22Rv1 (cell line): Measurements from ENCODE around the gene NFYA.

Experiments
- ZFX ChIP-seq: fragments of 450-650 bp; IDR thresholded peaks from 2 replicates; pipeline ENCODE4 v1.6.1; 2017; ENCODE audit warnings: antibody characterized with exemption, borderline replicate concordance
- TF ChIP-seq, protein P1 (sequence below): fragments of 450-650 bp; IDR thresholded peaks from 2 replicates; pipeline ENCODE4 v1.5.1; 2017; ENCODE audit warnings: mild to moderate bottlenecking

- TF ChIP-seq, protein P1, sequence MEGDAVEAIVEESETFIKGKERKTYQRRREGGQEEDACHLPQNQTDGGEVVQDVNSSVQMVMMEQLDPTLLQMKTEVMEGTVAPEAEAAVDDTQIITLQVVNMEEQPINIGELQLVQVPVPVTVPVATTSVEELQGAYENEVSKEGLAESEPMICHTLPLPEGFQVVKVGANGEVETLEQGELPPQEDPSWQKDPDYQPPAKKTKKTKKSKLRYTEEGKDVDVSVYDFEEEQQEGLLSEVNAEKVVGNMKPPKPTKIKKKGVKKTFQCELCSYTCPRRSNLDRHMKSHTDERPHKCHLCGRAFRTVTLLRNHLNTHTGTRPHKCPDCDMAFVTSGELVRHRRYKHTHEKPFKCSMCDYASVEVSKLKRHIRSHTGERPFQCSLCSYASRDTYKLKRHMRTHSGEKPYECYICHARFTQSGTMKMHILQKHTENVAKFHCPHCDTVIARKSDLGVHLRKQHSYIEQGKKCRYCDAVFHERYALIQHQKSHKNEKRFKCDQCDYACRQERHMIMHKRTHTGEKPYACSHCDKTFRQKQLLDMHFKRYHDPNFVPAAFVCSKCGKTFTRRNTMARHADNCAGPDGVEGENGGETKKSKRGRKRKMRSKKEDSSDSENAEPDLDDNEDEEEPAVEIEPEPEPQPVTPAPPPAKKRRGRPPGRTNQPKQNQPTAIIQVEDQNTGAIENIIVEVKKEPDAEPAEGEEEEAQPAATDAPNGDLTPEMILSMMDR = no peak
- no peak for TF ChIP-seq ZFX
Observed at GRCh38 chr6:41132254-41132653, 59.5 kb downstream of the NFYA start.
